Endothelial cell (in vitro differentiated cells): ENCODE measurements around the gene KCNK5. TPM values are rescaled to one million over a fixed set of nuclear protein-coding genes. Genes with fewer than 3 reads are reported as not detected.
A peak's percentile ranks its signal among the peaks of the same experiment; 100 is the strongest.

Experiments used
- DNase-seq: peaks from one replicate; pipeline ENCODE4 v3.0.0; 2021; ENCODE audit warnings: low spot score
- H3K27ac Mint-ChIP-seq: one replicate; pipeline ENCODE4 v1.8.0; 2021; ENCODE audit warnings: mixed read lengths, inconsistent platforms; ENCODE audit not compliant: unreplicated experiment
- H3K27me3 Mint-ChIP-seq: one replicate; pipeline ENCODE4 v1.8.0; 2021; ENCODE audit warnings: mild to moderate bottlenecking, moderate library complexity, mixed read lengths, inconsistent platforms; ENCODE audit not compliant: unreplicated experiment
- H3K36me3 Mint-ChIP-seq: one replicate; pipeline ENCODE4 v1.8.0; 2021; ENCODE audit warnings: mild to moderate bottlenecking, low read depth, mixed read lengths, inconsistent platforms; ENCODE audit not compliant: unreplicated experiment
- H3K4me1 Mint-ChIP-seq: one replicate; pipeline ENCODE4 v1.8.0; 2021; ENCODE audit warnings: mild to moderate bottlenecking, mixed read lengths, inconsistent platforms; ENCODE audit not compliant: unreplicated experiment
- H3K4me3 Mint-ChIP-seq: one replicate; pipeline ENCODE4 v1.8.0; 2021; ENCODE audit warnings: mild to moderate bottlenecking, mixed read lengths, inconsistent platforms; ENCODE audit not compliant: unreplicated experiment
- H3K9me3 Mint-ChIP-seq: one replicate; pipeline ENCODE4 v1.8.0; 2021; ENCODE audit warnings: mixed read lengths, inconsistent platforms; ENCODE audit not compliant: unreplicated experiment
- total RNA-seq: library from RNA; stranded (reverse); fragmentation: NEBNext Ultra II Directional; extraction: Animal tissue kit (Norgen Biotek cat#: 25700); gene quantifications from one replicate; pipeline ENCODE4 v1.2.1, GENCODE V29; 2021; ENCODE audit not compliant: unreplicated experiment
- TF ChIP-seq, protein P1 (sequence below): fragments of 200-600 bp; sonication (generic); IDR thresholded peaks from one replicate; pipeline ENCODE4 v1.5.0; 2021; ENCODE audit warnings: antibody characterized with exemption; ENCODE audit not compliant: unreplicated experiment

The KCNK5 gene
- total RNA-seq, 1 donor from 2014 or later = 9.8 TPM

DNA sequence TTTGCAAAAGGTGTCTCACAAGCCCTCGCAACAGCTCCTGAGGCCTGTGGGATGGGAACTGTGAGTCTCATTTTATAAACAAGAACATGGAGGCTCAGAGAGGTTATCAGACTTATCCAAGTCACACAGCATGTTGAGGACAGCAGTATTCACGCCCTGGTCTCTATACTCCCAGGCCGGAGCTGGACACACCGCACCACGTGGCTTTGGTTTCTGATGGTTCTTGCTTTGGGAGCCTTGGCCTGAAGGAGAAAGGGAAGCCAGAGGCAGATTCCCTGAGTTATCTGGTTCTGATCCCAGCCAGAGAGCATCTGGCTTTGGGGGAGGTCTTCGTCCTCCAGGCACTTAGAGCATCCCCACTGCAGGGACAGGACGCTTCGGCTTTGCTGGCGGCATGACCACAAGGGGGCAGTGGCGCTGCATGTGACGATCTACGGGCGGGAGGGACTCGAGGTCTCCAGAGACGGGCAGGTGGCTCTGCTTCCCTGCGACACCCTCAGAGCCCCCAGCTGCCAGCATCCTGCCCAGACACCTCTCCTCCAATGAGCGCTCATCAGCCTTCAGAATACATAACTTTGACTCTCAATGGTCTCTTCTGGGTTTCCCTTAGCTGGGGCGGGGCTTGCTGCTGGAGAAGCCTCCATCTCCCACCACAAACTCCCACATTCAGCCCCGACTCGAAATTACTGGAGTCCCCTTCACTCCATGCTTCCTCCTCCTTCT, 62.9 kb downstream of the KCNK5 start:
- TF ChIP-seq, protein P1, sequence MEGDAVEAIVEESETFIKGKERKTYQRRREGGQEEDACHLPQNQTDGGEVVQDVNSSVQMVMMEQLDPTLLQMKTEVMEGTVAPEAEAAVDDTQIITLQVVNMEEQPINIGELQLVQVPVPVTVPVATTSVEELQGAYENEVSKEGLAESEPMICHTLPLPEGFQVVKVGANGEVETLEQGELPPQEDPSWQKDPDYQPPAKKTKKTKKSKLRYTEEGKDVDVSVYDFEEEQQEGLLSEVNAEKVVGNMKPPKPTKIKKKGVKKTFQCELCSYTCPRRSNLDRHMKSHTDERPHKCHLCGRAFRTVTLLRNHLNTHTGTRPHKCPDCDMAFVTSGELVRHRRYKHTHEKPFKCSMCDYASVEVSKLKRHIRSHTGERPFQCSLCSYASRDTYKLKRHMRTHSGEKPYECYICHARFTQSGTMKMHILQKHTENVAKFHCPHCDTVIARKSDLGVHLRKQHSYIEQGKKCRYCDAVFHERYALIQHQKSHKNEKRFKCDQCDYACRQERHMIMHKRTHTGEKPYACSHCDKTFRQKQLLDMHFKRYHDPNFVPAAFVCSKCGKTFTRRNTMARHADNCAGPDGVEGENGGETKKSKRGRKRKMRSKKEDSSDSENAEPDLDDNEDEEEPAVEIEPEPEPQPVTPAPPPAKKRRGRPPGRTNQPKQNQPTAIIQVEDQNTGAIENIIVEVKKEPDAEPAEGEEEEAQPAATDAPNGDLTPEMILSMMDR = peak; percentile 93
- H3K27me3 Mint-ChIP-seq = peaks cover 7% of the 10 kb centered on the region
- DNase-seq = peak; percentile 94
- peaks cover 5% of the 10 kb centered on the region for H3K4me1 Mint-ChIP-seq
- H3K4me3 Mint-ChIP-seq = no peak overlapping the region
- H3K9me3 Mint-ChIP-seq = no peaks in the 10 kb centered on the region
- H3K36me3 Mint-ChIP-seq = no peaks in the 10 kb centered on the region
- H3K27ac Mint-ChIP-seq = no peak overlapping the region

- Mint-ChIP-seq H3K27me3 (peaks cover 4% of the 10 kb centered on the region), H3K4me3 (no peak overlapping the region), H3K36me3 (no peaks in the 10 kb centered on the region), H3K27ac (no peak overlapping the region), H3K9me3 (no peaks in the 10 kb centered on the region), H3K4me1 (peaks cover 6% of the 10 kb centered on the region)
- no peak for DNase-seq
- TF ChIP-seq, protein P1 = no peak
These were observed 71.8 kb downstream of the KCNK5 start for GRCh38 chr6:39157511-39157910.

- Mint-ChIP-seq H3K36me3 (no peaks in the 10 kb centered on the region), H3K27ac (no peak overlapping the region), H3K4me3 (no peak overlapping the region), H3K9me3 (no peaks in the 10 kb centered on the region), H3K4me1 (peaks cover 13% of the 10 kb centered on the region), H3K27me3 (peaks cover 4% of the 10 kb centered on the region)
- TF ChIP-seq, protein P1 = no peak
- DNase-seq = no peak
These were observed 72.5 kb downstream of the KCNK5 start for GRCh38 chr6:39156801-39157200.

DNA sequence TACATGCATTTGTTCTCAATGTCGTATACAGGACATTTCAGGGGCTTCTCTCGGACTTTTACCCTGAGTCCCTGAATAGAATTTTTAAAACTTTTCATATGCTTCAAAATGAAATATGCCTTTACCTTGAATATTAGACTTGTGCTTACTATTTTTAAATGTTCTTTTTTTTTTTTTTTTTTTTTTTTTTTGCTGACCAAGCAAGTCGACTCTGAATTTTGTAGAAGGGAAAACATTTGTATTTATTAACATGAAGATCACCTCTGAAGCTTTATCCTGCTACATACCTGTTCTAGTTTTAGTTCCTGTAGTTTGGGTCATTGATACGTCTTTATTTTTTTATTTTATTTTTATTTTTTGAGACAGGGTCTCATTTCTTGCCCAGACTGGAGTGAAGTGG, 74.6 kb downstream of the KCNK5 start:
- TF ChIP-seq, protein P1 = no peak
- Mint-ChIP-seq H3K4me3 (no peak overlapping the region), H3K27ac (no peak overlapping the region), H3K36me3 (no peaks in the 10 kb centered on the region), H3K4me1 (peaks cover 19% of the 10 kb centered on the region), H3K27me3 (peaks cover 4% of the 10 kb centered on the region), H3K9me3 (no peaks in the 10 kb centered on the region)
- no peak for DNase-seq

DNA sequence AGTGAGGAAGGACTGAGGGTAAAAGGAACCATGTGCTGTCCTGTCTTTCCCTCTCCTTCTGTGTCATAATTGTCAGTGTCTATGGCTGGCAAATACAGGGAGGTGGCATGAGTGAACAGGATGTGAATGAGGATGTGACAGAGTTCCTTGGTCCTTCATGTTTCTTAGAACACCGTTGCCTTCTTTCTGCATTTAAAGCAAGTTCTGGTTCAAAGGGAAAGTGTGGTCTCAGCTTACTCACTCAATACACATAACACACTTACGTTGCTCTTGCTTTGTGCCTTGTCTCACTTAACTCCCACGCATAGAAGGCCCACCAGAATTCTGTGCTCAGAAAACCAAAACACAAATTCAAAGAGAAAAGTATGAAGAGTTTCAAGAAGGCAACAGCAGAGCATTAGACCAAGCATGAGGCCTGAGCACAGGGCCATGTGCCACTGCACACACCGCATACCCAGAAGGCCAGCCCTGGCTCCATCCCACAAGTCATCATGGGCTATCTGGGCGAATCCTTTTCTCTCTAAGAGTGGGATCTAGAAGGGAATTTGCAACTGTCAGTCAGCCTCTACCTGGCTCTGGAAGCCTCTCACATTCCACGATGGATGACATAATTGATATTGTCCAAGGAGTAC, 75.4 kb downstream of the KCNK5 start:
- H3K27ac Mint-ChIP-seq = no peak overlapping the region
- no peak for DNase-seq
- H3K4me3 Mint-ChIP-seq = no peak overlapping the region
- peaks cover 19% of the 10 kb centered on the region for H3K4me1 Mint-ChIP-seq
- H3K36me3 Mint-ChIP-seq = no peaks in the 10 kb centered on the region
- no peaks in the 10 kb centered on the region for H3K9me3 Mint-ChIP-seq
- H3K27me3 Mint-ChIP-seq = peaks cover 4% of the 10 kb centered on the region
- TF ChIP-seq, protein P1 = no peak
